ENCODE measurements around the gene SNX21.

Gene SNX21

DNA sequence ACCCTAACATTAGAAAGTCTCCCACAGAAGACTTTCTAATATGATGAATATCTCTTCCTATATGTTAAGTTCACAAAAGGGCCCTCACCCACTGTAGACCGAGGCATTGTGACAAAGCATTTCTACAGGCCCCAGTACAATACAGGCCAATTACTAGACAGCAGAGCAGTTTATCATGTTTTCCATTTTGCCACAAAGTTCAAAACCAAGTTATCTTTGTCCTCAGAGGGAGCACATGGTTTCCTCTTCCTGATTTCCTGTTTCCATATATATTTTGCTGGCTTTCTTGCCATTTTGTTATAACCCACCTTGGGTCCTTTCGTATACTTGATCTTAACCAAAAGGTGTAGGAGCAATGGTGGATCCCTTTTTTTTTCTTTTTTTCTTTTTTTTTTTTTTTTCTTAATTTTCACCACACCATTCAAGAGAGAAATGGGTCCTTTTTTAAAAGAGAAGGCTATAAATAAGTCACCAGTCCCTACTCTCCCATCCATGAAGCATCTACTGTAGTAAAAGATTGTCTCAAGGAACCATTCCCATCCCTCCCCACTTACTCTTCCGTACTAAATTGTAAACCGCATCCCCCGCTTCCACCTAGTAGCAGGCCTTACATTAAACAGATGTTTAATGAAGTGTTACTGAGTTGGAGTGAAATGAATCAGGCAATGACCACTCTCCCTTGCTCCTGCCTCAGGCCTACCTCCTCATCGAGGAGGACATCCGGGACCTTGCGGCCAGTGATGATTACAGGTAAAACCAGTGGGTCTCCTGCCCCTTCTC is 23.2 kb upstream of the SNX21 start:
- TF ChIP-seq, protein P1, sequence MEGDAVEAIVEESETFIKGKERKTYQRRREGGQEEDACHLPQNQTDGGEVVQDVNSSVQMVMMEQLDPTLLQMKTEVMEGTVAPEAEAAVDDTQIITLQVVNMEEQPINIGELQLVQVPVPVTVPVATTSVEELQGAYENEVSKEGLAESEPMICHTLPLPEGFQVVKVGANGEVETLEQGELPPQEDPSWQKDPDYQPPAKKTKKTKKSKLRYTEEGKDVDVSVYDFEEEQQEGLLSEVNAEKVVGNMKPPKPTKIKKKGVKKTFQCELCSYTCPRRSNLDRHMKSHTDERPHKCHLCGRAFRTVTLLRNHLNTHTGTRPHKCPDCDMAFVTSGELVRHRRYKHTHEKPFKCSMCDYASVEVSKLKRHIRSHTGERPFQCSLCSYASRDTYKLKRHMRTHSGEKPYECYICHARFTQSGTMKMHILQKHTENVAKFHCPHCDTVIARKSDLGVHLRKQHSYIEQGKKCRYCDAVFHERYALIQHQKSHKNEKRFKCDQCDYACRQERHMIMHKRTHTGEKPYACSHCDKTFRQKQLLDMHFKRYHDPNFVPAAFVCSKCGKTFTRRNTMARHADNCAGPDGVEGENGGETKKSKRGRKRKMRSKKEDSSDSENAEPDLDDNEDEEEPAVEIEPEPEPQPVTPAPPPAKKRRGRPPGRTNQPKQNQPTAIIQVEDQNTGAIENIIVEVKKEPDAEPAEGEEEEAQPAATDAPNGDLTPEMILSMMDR (IDR thresholded peaks at IDR 0.05), result no peak

DNA sequence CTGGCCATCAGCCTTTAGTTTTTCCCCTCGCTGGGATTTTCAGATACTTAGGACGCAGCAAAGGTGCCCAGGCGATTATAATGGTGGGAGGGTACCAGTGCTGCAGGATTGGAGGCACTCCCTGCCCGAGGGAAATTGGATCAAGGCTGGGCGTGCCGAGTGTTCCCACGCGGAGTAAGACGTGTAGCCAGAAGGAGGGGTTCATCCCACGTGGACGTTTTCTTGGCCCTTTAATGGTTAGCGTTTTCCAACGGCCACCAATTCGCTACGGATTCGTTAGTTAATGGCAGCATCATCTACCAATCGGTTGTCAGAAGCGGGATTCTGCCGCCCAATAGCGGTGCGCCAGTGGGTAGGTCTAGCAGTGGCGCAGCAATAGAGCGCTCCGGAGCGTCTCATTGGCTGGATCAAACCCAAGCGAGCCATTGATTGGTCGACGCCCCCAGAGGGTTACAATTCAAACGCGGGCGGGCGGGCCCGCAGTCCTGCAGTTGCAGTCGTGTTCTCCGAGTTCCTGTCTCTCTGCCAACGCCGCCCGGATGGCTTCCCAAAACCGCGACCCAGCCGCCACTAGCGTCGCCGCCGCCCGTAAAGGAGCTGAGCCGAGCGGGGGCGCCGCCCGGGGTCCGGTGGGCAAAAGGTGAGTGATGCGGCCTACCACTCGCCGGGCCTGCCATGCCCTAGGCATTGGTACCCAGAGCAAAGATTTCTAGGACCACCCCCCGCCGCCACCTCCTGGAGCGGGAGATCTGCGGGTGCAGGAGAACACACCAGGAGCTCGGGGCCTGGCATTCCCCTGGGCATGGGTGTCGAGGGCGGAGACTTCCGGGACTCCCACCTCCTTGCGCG is 21.2 kb upstream of the SNX21 start, which contains the start of gene UBE2C:
UBE2C (plus strand) TSS at position 488 of the 849 bp plus-strand sequence; CDS start at position 540, 52 bp downstream.
- TF ChIP-seq, protein P1 (IDR thresholded peaks at IDR 0.05), result no peak

DNA sequence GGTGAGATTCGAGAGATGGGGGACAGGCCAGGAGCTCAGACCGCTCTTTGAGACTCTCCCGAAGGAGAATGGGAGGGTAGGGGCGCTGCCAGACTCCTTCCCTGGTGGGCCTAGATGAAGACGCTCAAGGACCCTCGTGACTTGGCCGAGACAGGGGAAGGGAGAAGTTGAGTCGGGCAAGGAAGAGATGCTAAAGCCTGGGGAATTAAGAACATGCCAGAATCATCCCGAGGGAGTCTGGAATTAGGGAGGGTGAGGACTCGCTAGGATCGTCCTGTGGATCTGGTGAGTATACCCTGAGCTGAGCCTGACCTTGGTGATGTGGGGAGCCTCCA is 20.6 kb upstream of the SNX21 start:
- TF ChIP-seq, protein P1 (IDR thresholded peaks at IDR 0.05), result no peak

DNA sequence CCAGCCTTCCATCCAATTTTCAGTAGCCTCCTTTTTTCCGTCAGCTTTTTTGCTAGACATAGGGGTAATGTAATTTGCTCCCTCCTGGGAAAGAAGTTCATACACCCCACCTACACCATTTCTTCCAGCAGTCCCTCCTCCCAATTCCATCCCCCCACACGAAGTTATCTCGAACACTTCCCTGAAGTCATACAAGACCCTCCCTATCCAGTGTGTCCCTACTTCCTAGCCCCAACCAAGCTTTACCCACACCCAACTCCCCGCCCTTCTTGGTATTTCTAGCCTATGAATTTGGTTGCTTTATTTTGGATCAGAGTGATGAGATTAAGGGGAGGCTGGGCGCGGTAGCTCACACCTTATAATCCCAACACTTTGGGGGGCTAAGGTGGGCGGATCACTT is 20.1 kb upstream of the SNX21 start:
- TF ChIP-seq, protein P1 (IDR thresholded peaks at IDR 0.05), result no peak

DNA sequence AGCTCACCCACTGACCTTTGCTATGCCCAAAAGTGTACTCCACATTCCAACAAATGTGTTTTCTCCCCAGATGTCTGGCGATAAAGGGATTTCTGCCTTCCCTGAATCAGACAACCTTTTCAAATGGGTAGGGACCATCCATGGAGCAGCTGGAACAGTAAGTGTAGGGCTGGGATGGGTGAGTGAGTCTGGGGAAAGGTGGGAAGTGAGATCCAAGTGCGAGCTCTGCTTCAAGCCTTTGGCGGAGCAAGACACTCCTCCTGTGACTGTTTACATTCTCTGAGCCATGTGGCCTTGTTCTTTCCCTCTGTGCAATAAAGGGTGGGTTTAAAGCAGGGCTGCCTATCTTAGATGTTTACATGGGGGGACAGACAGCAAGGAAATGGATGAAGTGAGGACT is 19.3 kb upstream of the SNX21 start:
- TF ChIP-seq, protein P1 (IDR thresholded peaks at IDR 0.05), result no peak

DNA sequence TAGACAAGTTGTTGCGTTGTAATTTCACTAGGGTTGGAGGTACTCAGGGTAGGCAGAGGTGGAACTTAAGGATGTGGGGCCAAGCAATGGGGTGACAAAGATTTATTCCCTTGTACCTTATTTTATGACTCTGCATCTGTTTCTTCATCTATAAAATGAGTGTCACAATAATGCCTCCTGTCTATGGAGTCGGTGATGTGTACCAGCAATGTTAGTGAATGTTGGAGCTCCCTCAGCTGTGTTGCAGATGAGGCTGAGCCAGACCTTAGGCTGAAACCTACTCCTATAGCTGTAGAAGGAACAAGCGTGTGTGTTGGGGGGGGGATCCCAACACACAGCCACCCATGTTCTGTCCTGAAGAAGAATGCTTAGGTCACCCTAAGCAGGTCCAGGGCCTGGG is 16.6 kb upstream of the SNX21 start:
- TF ChIP-seq, protein P1 (IDR thresholded peaks at IDR 0.05), result no peak

DNA sequence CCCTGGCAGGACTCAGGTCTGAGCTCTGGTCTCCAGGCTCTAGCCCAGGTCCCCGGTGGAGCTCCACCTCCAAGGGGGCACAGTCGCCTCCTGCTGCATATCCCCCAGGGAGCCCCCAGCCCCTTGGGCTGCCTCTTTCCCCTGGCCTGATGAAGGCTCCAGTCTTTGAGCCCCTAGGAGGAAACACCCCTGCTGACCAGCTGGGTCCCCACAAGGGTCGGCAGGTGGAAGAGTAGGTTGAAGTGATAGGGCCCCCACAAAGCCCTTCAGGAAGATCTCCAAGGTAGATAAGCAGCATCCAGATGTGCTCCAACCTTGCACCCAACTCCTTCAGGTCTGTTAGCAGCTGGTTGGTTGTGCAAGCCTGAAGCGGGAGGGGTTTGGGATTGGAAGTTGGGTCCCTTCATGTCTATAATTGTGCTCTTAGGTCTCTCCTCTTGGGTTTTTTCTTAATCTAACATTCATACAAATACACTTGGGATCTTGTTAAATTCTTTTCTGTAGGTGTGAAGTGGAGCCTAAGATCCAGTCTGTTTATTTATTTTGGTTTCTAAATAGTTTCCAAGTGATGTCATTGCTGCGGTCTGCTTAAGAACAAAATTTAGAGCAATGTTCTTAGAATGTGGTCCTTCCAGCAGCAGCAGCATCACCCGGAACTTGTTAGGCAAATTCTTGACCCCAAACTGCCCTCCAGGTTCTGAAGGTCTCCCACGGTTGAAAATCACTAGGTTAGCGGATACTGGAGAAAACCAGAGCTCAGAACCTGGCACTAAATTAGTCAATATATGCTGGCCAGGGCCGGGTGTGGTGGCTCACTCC is 16.0 kb upstream of the SNX21 start:
- TF ChIP-seq, protein P1 (IDR thresholded peaks at IDR 0.05), result no peak

Data from LNCAP (cell line).